GM21737 (cell line): ENCODE data around the gene PRKAA2.

Experiments used
- ATAC-seq: cut with Tn5 transposase; IDR thresholded peaks from one replicate; pipeline ENCODE4 v1.9.1; 2021; ENCODE audit warnings: mild to moderate bottlenecking, moderate library complexity; ENCODE audit not compliant: unreplicated experiment

PRKAA2 gene

DNA sequence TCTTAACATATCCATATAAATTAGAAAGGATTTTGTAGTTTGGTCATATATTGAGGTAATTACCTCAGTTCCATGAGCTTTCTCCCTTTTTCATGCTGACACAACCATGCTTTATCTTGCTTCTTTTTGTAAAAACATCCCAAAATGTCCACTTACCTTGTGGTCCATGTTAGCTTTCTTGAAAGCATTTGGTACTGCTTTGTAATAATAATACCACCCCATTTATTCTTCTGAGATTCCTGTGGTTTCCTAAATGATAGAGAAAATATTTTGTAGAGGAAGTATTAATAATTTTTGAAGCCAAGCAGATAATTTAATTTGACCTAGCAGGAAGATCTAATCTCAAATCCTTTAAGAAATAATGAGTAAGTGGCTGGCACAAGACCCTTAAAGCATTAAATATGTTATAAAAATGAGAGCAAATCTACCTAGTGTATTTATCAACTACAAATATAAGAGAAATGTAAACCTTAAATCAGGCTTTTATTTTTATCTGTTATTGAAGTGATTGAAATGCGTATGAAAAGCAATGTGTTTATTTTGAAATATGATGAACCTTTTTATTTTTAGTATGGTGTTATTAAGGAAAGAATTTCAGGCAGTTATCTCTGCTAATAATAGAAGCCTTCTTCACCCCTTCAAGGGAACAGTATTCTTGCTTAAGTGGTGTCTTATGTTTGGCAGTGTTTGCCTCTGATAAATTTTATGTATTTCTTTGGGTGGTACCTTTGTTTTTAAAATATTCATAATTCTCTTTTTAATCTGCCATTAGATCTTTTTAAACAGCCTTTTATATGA, 9.2 kb downstream of the PRKAA2 start:
- no peak for ATAC-seq

DNA sequence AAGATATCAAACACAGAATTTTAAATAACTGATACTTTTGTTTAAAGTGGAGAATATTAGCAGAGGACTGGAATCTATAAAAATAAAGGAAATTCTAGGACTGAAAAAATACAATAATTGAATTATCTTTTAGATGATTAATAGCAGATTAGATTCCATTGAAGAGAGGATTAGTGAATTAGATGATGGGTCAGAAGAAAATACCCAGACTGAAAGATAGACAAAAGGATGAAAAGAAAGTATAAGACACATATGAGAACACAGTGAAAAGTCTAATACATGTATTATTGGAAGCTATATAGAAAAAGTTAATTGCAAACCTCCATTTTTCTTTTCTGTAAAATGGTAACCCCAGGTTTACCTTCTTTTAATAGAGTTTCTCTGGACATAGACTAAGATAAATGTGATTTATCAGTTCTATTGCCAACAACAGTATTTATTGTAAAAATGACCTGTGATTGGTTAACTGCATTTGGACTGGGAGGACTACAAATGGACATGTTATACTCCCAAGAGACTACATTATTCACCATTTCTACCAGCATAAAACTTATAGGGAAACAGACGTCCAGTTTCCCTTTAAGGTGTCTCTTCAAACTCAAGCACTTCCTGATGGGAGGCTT, 11.0 kb downstream of the PRKAA2 start:
- ATAC-seq: no peak

DNA sequence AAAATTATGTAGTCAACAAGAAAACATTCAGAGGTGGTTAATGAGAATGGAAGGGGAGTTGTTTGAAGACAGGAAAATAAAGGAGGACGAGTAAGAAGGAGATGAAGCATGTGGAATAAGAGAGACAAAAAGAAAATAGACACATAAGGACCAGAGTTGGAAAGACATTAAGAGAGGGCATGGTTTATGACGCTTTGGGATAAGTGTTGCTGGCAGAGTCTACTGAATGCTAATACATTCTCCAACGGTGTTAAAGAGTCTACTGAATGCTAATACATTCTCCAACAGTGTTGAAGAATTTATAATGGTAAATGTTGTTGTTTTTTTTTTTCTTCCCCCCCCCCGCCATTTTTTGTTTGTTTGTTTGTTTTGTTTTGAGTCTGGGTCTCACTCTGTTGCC, 13.1 kb downstream of the PRKAA2 start:
- ATAC-seq: no peak

DNA sequence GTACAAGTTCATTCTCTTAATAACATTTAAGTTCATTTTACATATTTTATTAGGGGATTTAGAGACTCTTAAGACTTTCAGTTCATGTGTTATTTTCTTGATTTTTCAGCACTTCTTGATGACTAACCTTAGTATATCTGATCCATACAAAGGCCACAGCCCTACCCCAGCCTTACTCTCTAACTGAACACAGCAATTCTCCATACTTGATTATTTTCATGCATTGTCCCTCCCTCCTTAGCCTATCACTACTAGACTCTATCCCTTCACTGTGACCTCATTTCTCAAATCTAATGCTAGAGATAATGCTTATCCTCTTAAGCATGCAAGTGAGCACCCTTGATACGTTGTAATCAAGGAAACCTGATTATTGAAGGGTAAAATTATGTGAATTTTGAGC, 15.2 kb downstream of the PRKAA2 start:
- ATAC-seq: no peak

DNA sequence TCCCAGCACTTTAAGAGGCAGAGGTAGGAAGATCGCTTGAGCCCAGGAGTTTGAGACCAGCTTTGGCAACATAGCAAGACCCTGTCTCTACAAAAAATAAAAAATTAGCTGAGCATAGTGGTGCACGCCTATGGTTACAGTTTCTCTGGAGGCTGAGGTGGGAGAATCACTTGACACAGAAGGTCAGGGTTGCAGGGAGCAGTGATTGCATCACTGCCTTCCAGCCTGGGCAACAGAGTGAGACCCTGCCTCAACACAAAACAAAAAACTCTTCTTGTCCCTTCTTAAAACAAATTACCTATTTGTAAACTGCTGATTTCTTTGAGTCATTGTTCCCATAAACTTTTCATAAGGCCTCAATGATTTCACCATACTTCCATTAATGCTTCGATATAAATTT, 18.7 kb downstream of the PRKAA2 start:
- ATAC-seq: no peak

DNA sequence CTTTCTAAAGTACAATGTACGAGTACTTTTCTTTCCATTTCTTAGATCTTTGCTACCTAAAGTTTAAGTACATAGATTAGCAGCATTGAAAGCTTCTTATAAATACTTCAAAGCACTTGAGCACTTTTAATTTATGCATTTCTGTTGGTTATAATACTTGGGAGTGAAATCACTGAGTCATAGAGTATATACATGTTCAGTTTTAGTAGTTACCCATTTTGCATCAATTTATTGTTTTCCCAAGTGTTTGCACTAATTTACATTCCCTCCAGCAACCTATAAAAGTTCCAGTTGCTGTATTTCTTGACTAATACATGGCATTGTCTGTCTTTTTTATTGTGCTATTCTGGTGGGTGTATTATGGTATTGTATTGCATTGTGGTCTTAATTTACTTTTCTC, 20.3 kb downstream of the PRKAA2 start:
- no peak for ATAC-seq

DNA sequence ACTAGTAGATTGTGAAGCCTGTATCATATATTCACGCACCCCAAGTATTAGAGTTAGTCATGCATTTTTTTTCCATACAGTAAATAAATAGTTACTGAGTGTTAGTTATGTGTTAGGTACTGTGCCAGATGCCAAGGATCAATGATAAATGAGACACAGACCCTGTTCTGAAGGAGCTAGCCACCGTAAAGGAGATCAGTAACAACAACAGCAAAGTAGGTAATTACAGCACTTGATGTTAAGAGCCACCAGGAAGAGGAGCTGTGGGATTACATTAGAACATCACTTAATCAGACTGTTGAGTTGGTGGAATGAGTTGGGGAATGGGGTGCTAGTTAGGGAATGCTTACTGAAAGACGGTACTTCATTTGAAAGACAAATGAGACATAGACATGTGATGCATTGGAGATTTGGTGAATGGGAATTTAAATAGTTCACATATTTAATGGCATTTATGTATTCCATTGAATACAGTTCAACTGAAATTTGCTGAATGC, 21.0 kb downstream of the PRKAA2 start:
- no peak for ATAC-seq

DNA sequence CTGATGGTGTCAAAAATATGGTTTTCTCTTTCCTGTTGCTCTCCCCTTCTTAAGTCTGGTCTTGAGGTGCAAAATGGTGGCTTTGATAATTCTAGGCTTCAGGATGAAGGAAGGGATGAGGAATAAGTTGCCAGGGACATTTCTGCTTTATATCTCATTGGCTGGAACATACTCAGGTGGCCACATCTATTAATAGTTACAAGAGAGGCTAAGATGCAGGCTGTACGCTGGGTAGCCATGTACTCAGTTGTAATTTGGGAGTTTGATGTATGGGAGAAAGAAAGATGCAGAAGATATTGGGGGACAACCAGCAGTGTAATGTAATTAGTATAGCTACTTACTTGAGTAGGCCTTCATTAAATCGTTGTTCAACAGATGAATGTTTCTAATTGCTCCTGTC, 25.2 kb downstream of the PRKAA2 start:
- no peak for ATAC-seq

DNA sequence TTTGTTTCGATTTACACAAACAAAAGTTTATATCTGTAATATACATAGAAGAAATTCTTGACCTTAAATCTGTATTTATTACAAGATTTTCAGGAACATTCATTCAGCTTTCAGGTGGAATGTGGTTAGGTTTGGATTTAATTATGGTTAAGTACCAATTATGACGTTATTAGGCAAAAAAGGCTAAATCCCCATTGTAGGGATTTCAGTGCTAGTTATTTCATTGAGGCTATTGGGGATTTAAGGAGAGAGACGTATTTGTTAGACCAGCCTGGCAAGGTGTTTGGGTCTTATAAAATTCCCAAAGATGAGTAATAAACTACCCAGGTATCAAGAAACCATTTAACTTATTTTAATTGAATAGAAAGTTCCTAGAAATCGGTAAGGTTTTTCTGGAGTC, 26.0 kb downstream of the PRKAA2 start:
- ATAC-seq: no peak

DNA sequence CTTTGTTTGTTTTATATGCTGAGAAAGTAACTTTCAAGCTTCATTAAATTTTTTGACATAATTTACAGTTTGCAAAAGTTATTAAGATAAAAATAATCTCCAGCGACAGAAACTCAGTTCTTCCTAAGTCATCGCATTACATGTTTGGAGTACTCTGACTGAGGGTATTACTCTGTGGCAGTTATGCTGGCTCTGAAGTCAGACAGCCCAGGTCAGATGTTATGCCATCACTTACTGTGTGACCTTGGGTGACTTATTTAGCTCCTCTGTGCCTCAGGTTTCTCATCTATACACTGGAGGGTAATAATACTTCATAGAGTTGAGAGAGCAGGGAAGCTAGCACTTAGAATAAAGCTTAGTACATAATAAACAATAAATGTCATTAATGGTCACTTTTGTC, 26.4 kb downstream of the PRKAA2 start:
- ATAC-seq: no peak

DNA sequence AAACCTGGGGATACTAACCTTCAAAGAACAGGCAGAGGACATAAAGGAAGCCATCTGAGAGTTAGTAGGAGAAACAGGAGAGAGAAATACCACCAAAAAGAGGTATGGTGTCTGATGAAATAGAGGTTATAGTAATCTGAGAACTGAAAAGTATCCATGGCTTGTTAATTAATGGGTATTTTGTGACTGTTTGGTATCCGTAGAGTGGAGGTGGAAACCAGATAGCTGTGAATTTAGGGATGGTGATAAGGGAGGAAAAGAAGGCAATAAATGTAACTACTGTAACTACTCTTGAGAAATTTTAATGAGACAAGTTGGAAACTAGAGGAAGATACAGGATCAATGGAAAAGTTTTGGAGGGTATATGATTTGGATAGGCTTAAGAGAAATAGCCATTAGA, 27.5 kb downstream of the PRKAA2 start:
- ATAC-seq: no peak

DNA sequence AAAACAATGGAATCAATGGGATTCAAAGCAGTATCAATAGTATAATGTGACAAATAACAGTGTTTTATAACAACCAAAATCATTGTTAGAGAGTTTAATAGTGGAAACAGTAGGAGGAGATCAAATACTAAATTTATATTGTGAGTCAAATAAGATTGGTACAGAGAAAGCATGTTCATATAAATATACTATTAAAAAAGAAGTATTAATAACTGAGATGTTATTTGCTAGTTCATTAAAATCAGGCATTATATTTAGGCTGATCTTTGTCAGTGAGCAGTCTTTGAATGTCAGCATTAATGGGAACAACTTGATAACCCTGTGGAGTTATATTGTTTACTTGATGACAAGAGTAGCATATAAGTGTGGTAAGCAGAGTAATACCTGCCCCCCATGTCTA, 30.6 kb downstream of the PRKAA2 start:
- ATAC-seq: no peak

DNA sequence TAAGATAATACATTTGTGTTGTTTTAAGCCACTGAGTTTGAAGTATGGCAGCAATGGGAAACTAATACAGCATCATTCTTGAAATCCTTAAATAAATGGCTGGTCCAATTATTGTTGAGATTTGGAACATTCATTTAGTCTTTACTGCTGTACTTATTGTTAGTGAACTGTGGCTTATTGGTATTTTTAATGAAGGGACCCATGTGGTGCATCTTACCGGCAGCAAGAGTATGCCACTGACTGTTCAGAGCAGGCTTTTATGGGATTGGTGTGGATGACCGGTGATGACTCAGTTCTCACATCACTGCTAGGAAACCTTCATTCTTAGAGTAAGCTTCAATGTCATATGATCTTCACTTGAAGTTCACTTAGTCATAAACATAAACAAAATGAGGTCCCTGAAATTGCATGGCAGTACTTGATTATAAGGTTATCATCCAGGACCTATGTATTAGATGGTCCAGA, 31.5 kb downstream of the PRKAA2 start:
- no peak for ATAC-seq

DNA sequence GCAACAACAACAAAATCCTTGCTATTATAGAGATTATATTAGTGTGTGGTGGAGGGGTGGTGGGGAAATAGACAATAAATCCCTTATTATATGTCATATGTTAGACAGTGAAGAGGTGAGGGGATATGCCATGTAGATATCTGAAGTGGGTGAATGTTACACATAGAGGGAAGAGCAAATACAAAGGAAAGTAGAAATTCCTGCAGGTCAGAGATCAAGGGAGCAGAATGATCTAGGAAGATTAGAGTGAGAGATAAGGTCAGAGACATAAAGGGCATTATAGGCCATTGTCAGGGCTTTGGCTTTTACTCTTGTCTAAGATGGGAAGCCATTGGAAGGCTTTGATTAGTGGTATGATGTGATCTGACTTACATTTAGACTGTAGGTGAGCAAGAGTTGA, 38.5 kb downstream of the PRKAA2 start:
- no peak for ATAC-seq

DNA sequence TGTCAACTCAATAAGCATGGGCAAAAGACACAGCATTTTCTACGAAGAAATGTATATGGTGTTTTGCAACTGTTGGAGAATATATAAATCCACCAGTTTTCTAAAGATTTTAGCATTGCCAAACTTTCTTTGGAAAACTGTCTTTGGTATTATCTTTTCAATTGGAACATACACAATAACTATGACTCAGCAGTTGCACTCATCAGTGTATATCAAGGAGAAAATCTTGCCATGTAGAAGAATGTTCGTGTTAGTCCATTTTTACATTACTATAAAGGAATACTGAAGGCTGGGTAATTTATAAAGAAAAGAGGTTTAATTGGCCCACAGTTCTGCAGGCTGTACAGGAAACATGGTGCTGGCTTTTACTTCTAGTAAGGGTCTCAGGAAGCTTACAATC, 41.1 kb downstream of the PRKAA2 start:
- ATAC-seq: no peak

DNA sequence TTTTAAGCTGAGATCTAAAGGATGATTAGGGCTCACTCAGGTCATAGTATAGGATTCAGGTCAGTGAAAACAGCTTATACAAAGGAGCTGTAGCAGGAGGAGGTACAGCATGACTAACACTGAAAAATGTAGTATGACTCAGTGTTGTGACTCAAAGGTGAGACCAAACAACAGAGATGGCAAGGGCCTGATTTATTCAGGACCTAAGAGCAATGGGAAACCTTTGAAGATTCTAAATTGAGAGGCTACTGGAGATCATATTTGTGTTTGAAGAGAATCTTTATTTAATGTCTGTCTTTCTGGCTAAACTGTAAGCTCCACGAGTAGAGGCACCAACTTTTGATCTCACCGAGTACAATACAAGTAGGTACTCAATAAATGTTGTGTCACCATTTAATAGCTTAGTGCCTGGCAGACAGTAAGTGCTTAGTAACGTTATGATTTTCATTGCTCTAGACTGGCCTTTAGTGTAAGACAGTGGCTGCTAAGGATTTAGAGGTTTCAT, 43.5 kb downstream of the PRKAA2 start:
- no peak for ATAC-seq

DNA sequence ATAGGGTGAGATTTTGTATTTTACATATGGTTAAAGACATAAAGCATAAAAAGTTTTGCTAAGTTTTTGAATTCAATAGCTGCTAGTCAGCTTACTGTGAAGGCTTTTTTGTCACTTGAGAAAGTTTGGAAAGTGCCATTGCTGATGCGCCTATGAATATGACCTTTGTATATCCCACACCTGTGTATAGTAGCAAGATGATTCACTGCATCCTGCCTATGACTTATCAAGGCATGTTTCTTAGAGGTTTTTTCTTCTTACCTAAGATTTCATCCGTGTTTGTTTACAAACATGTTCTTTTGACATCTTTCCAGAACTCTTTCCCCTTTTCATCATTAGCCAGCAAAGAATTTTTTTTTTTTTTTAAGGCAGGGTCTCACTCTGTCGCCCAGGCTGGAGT, 51.5 kb downstream of the PRKAA2 start:
- no peak for ATAC-seq

DNA sequence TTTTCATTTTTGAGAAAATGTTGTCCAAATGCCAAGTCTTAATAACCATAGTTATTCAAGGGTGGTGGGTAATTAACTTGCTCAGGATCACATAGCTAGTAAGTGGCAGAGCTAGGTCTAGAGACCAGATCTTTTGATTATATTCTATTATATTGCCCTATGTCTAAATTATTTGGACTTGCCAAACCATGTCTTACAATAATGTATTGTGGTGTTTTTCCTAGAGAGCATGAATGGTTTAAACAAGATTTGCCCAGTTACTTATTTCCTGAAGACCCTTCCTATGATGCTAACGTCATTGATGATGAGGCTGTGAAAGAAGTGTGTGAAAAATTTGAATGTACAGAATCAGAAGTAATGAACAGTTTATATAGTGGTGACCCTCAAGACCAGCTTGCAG, 58.6 kb downstream of the PRKAA2 start:
- no peak for ATAC-seq

DNA sequence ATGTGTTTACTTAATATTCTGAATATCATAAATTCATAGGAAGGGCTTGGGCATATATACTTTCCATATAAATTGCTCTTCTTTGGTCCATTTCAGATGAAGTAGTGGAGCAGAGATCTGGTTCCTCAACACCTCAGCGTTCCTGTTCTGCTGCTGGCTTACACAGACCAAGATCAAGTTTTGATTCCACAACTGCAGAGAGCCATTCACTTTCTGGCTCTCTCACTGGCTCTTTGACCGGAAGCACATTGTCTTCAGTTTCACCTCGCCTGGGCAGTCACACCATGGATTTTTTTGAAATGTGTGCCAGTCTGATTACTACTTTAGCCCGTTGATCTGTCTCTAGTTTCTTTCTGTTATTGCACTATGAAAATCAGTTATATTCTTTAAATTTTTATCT, 62.3 kb downstream of the PRKAA2 start:
- ATAC-seq: no peak

DNA sequence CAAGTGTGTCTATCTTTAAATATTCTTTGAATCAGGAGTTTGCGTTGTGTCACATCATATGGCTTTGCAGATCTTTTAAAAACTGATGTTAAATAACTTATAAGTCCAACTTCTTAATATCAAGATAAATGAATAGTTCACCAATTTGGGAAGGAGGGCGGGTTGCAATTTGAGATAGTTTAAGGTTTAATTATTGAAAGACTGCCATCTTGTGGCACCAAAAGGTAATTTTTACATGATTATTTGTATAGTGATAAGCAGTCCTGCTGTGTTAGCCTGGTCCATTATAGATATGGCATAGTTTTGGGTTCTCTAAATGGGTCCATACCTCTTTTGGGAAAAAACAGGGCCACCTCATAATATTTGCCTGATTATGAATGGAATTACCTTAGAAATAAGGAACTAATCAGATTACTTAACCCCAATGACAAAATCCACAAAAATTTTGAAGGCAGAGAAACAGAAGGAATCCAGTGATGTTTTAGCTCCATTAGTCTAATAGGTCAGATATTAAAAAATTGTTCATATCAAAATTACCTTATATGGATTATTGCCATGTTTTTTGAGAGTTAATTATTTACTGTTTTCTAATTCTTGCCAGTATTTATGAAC, 64.3 kb downstream of the PRKAA2 start:
- ATAC-seq: no peak

DNA sequence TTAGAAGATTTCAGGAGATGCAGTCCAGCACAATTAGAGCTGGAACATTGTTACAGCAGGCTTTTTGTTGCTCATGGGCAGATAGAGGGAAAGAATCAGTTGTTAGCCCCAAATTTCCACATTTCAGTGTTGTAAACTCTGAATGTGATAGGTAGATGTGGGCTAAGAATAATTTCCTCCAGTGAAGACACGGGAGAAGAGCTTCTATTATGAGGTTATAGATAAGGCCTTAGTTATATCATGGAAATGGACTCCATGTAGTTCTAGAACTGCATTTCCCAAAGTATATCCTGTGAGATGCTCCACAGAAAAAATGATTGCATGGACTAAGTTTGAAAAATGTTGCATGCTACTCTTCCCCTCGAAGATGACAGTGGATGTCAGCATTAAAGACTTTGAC, 64.9 kb downstream of the PRKAA2 start:
- no peak for ATAC-seq

DNA sequence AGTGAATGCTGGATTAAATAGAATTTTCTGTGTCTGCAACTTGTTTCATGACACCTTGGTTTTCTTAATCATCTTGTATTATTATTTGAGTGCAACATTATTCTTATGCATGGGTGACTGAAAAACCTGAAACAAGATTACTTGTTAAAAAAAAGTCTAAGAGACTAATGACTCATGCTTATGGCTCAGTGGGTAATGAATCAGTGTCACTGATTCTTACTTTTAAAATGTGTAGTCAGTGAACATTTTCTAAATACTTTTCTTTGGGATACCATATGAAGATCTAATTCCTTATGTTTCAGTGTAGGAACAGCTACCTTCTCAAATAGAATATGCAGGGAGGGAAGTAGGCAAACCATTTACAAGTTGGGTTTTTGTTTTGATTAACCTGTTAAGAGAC, 65.5 kb downstream of the PRKAA2 start:
- no peak for ATAC-seq
